ENCODE data around the gene TMEM94. TPM values are rescaled to one million over a fixed set of nuclear protein-coding genes. Genes with fewer than 3 reads are reported as not detected.

The TMEM94 gene
- total and polyA plus RNA-seq, 2 of the 13 experiments (the other 11 are each of a cell fraction or from before 2014, with no cell fraction given), result 32.6 to 134 TPM

DNA sequence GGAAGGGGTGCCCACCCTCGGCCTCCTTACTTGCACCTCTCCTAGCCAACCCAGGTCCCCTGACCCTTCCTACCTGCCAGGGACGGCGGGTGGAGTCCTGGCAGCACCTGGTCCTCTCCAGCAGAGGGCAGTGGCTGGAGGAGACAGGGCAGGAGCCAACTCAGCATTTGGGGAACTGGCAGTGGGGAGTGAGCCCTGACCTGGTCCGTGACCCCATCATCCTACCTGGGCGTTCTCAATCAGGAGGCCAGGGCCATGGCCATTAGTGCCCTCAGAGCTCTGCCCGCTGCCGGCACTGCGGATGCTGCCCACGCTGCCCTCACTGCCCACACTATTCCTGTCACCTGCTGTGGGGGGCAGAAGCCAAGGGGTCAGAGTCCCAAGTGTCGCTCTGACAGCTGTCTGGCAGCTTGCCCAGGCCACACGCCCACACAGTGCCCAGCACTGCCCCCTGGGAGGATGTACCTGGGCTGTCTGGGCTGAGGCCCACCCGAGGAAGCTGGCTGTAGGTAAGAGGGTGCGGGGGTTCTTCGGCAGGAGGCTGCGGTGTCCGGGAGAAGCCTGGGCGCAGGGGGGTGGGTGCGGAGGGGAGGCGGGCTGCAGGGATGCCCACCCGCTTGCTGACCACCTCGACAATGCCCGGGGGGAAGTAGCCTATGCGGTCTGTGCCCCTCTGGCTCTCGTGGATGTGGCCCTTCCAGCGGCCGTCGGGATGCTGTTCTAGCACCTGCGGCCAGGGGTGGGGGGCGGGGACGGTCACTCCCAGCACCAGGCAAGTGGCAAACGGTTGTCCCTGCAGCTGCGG is 48.1 kb downstream of the TMEM94 start (continued):
- 0 out of 2 replicates have a peak, but pooled peaks have one; percentile 16 for TF ChIP-seq POGK (CRISPR knock-in tag; conservative IDR thresholded peaks at IDR 0.05)
- no peak for TF ChIP-seq ZSCAN9 (CRISPR knock-in tag; IDR thresholded peaks at IDR 0.05; ENCODE audit: borderline replicate concordance)
- TF ChIP-seq FOXA1 (IDR thresholded peaks at IDR 0.05), result no peak
- no peak for TF ChIP-seq FOXA1 (CRISPR knock-in tag; IDR thresholded peaks at IDR 0.05)
- TF ChIP-seq, protein P1, sequence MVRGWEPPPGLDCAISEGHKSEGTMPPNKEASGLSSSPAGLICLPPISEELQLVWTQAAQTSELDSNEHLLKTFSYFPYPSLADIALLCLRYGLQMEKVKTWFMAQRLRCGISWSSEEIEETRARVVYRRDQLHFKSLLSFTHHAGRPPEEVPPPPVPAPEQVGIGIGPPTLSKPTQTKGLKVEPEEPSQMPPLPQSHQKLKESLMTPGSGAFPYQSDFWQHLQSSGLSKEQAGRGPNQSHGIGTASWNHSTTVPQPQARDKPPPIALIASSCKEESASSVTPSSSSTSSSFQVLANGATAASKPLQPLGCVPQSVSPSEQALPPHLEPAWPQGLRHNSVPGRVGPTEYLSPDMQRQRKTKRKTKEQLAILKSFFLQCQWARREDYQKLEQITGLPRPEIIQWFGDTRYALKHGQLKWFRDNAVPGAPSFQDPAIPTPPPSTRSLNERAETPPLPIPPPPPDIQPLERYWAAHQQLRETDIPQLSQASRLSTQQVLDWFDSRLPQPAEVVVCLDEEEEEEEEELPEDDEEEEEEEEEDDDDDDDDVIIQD (CRISPR knock-in tag; IDR thresholded peaks at IDR 0.05; ENCODE audit: low read depth), result peak; percentile 54; the same call in 1 of the 2 replicates
- TF ChIP-seq HNRNPL (IDR thresholded peaks at IDR 0.05; ENCODE audit: low read depth, low read length), result peak; percentile 100
- TF ChIP-seq POLR2G (IDR thresholded peaks at IDR 0.05; ENCODE audit: low read depth, low read length), result no peak
- no peak for TF ChIP-seq ZNF891 (CRISPR knock-in tag; IDR thresholded peaks at IDR 0.05)
- TF ChIP-seq TBX3 (IDR thresholded peaks at IDR 0.05; ENCODE audit: borderline replicate concordance), result peak; percentile 43; the same call in 1 of the 2 replicates
- peak; percentile 70 for TF ChIP-seq ARID4A (CRISPR knock-in tag; IDR thresholded peaks at IDR 0.05; ENCODE audit: borderline replicate concordance)
- no peak for TF ChIP-seq SCMH1 (CRISPR knock-in tag; IDR thresholded peaks at IDR 0.05; ENCODE audit: borderline replicate concordance)
- TF ChIP-seq ZNF34 (CRISPR knock-in tag; IDR thresholded peaks at IDR 0.05; ENCODE audit: borderline replicate concordance), result no peak
- TF ChIP-seq ZNF30 (CRISPR knock-in tag; IDR thresholded peaks at IDR 0.05), result no peak
- TF ChIP-seq, protein P2, sequence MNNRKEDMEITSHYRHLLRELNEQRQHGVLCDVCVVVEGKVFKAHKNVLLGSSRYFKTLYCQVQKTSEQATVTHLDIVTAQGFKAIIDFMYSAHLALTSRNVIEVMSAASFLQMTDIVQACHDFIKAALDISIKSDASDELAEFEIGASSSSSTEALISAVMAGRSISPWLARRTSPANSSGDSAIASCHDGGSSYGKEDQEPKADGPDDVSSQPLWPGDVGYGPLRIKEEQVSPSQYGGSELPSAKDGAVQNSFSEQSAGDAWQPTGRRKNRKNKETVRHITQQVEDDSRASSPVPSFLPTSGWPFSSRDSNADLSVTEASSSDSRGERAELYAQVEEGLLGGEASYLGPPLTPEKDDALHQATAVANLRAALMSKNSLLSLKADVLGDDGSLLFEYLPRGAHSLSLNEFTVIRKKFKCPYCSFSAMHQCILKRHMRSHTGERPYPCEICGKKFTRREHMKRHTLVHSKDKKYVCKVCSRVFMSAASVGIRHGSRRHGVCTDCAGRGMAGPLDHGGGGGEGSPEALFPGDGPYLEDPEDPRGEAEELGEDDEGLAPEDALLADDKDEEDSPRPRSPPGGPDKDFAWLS (CRISPR knock-in tag; IDR thresholded peaks at IDR 0.05; ENCODE audit: borderline replicate concordance), result no peak
- no peak for TF ChIP-seq PHF20 (CRISPR knock-in tag; IDR thresholded peaks at IDR 0.05)
- no peak for TF ChIP-seq ISX (CRISPR knock-in tag; conservative IDR thresholded peaks at IDR 0.05)
- TF ChIP-seq ZFP1 (CRISPR knock-in tag; IDR thresholded peaks at IDR 0.05), result no peak
- no peak for TF ChIP-seq ZFP36L2 (CRISPR knock-in tag; IDR thresholded peaks at IDR 0.05)
- TF ChIP-seq ZNF253 (CRISPR knock-in tag; IDR thresholded peaks at IDR 0.05; ENCODE audit: borderline replicate concordance), result no peak
- TF ChIP-seq HDAC1 (CRISPR knock-in tag; IDR thresholded peaks at IDR 0.05), result 0 out of 2 replicates have a peak, but pooled peaks have one; percentile 24
- TF ChIP-seq PRMT3 (CRISPR knock-in tag; IDR thresholded peaks at IDR 0.05; ENCODE audit: borderline replicate concordance, low read depth), result no peak

All from HepG2 (cell line).